Erythroblast (primary cell): ENCODE data around the gene CTAGE8.
"Not testable (repeated sequence)": the region's sequence is repeated elsewhere in the genome, so short reads cannot be mapped to it uniquely, and the experiment has no call there.

Experiments
- GATA1 ChIP-seq: IDR thresholded peaks from 2 replicates; pipeline ENCODE4 v1.6.1; 2011; ENCODE audit warnings: low read depth, mild to moderate bottlenecking, control low read depth, low read length, moderate library complexity
- POLR2A ChIP-seq: IDR thresholded peaks from 2 replicates; pipeline ENCODE4 v1.6.1; 2011; ENCODE audit warnings: mild to moderate bottlenecking, low read length

GRCh38 chr7:144303607-144304006, 34.5 kb upstream of the CTAGE8 start:
- TF ChIP-seq POLR2A, GATA1: not testable (repeated sequence)
